GM19328 (cell line): Measurements from ENCODE around the gene ACOX3.
"Not testable (repeated sequence)": the region's sequence is repeated elsewhere in the genome, so short reads cannot be mapped to it uniquely, and the experiment has no call there.

Source experiments
- ATAC-seq: cut with Tn5 transposase; IDR thresholded peaks from one replicate; pipeline ENCODE4 v1.9.1; 2021; ENCODE audit warnings: mild to moderate bottlenecking, moderate library complexity; ENCODE audit not compliant: unreplicated experiment

The ACOX3 gene

DNA sequence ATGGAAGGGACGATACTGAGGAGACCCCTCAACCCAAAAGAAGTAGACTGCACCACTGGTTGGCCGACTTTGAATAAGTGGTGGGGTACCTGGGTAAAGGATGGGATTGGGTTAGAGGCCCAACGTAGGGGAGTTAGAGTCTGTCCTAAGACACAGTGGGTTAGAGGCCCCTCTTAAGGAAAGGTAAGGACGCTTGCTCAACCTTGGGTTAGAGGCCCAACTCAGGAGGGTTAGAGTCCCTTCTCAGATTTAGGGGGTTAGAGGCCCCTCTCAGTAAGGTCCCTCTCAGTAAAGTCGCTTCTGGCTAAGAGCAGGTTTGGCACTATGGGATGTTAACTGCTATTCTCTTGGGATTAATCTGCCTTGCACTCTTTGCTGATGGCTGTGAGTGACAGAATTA lies 81.3 kb downstream of the ACOX3 start:
- no peak for ATAC-seq

DNA sequence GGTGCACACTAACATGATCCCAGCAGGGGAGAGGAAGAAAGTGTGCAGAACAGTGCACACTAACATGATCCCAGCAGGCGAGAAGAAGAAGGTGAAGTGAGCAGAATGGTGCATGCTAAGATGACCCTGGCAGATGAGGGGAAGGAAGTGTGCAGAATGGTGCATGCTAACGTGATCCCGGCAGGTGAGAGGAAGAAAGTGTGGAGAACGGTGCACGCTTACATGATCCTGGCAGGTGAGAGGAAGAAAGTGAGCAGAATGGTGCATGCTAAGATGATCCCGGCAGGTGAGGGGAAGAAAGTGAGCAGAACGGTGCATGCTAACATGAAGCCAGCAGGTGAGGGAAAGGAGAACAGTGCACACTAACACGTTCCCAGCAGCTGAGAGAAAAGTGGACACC lies 83.7 kb downstream of the ACOX3 start:
- no peak for ATAC-seq

DNA sequence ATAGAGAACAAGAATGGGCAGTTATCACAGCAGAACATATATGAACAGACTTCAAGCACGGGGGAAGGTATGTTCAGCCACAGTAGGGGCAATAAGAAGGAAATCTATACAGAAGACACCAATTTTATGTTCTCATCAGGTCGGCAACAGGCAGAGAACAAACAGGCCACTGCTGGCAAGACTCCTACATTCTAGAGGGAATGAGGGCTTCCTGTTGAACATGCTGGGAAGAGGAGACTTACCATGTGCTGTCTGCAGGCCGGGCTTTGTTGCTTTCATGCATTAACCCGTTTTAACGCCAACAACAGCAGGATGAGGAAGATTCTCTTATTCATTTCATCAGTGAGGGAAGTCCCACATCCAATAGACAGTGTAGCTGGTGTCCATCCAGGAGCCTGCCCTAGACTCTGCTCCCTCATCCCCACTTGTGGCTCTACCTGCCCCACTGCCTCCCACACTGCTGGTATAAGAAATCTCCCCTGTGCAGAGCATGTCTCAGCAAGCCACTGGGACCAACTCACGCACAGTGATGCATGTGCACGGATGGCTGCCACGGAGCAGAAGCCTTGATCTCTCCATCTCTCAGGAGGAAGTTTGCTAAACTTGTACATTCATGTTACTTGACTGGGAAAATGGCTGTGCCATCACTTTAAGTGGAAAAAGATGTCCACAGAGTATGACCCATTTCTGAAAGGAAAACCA lies 84.5 kb downstream of the ACOX3 start:
- no peak for ATAC-seq

DNA sequence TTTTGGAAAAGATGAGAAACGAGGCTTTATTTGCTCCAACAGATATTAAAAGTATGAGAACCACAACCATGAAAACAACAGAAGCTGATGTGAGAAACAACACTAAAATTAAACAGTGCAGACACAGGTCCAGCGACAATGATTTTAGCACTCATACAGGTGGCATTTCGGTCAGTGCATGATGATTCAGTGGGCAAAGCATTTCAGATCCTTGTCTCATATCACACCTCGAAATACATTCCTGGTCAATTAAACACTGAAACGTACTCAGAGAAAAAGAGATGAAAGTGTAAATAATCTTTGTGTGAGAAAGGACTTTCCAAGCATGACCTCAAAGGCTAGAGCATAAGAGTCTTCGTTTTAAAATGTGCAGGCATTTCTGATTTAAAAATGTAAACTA lies 85.2 kb downstream of the ACOX3 start:
- no peak for ATAC-seq

DNA sequence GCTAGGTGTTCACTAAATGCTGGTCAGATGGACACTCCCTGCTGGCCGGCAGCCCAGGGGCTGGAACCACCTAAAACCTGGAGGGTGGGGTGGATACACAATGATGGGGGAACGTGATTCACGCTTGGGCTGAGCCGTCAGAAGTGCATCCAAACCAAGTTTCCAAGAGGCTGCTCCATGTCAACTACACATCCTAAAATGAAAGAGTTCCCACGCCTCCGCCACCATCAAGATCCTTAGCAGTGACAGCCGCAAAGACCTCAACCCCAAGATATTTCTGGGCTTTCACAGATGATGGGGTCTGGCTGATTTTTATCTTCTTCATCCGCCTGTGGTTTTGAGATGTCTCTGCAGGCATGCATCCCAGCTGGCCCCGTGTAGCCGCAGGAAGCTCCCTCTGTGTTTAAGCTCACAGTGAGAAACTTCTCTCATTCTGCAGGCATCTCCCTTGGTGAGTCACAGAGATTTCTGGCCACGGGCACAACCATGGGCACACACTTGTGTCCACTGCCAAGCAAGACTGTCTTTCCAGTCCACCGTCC lies 86.5 kb downstream of the ACOX3 start:
- ATAC-seq: no peak

DNA sequence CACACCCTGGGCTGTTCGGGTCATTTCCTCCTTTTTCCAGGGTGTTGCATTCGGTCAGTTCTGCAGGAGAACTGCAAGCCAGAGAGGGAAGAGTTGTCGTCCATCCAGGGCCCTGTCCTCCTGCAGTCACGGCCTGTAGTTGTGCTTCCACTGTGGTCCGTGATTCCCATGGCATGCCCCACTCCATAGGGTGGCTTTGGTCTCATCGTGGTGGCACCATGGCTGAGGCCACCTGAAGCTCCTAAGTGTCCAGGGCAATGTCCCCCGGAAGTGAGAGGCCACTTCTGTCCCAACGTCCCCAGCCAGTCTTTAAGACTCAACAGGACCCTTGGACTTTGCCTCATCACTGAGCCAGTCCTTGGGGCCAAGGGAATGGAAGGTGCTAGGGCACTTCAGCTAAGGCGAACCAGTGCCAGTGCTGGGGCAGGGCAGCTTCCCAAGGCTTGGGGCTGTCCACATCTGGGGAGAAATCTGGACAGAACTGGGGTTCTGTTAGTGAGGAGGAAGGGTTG lies 87.3 kb downstream of the ACOX3 start:
- no peak for ATAC-seq

DNA sequence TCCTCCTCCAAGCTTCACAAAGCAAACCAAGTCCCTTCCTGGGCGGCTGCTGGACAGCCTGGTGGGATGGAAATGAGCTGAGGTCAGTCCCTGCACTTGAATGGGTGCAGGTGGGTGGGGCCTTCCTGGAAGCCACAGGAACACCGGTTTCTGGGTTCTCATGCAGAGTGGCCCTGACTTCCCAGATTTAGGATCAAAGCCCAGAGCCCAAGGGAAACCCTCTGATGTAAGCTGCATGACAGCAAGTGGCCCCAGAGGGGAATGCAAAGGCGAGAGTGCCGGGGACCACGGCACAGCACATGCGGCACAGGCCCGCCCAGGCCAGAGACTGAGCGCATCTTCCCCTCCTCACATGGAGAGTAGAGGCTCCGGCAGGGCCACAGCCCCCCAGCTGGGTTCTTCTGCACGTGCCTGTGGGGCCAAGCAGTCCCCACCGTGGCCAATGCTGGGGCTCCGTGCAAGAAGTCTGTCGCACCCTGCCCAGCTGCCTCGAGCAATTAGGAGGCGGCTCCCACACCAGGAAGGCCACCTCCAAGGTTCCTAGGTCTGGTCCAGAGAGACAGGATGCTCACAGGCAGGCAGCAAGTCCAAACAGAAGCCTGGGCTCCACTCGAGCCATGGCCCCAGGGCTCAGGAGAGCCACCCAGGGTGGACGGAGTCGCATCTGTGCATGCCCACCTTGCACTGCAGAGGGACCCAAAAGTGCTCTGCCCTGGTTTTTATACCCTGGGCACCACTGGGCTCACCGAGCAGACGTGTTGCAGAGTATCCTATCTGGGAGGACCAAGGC lies 88.0 kb downstream of the ACOX3 start:
- no peak for ATAC-seq

DNA sequence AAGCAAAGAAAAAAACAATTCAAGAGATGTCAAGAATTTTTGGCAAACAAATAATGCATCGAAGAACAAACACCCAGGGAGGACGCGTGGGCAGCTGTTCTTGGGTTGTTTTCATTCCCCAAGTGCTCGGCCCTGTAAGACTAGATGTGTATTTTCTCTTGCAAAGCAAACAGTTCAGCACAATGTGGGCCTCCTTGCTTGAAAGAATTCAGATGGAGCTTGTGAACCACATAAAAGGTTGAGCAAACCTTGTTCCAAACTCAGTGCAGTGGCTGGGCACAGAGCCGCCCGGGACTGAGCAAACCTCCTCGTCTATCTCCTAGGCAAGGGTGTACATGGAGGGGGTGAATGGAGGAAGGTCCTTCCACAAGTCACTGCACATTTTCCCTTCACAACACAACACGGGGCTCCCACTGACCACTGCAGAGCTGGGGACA lies 88.6 kb downstream of the ACOX3 start:
- ATAC-seq: no peak

DNA sequence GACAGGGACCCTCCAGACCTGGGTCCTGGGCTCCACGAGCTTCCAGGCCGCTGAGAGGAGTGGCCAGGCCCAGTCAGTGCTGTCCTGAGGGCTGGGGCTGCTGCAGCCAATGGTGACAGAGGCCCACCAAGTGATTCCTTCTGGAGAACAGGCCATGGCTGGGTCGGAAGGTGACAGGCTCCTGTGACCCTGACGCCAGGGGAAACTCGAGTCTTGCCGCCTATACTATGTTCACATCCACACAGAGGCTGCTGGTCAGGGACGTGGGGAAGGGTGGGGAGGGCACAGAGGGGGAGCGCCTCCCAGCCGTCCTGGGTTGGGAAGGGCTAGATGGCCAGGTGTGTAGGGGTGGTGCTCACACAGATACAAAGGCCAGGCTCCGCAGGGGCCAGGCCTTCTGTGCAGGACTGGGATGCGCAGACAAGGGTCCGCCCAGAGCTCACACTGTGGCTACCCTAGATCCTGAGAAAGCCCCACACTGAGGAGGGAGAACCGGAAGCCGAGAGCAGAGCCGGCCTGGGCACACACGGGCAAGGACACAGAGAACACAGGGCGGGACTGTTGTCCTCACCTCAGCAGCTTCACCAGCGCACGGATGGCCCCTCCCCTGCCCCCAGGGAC lies 89.6 kb downstream of the ACOX3 start:
- ATAC-seq: no peak

DNA sequence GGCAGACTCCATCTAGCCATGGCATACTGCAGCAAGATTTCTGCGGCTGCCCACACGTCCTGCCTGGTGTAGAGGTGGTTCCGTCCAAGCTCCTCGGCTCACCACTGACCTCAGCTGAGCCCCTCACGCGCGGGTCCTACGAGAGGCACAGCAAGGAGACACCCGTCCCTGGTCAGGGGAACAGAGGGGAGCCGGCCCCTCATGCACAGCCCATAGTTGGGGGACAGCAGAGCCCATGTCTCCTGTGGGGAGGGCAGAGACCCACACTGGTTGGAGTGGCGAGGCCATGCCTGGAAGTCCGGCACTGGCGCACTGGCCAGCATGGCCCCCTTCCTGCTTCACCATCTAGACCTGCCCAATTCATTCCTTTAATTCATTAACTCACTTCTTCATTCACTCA lies 90.2 kb downstream of the ACOX3 start:
- no peak for ATAC-seq

DNA sequence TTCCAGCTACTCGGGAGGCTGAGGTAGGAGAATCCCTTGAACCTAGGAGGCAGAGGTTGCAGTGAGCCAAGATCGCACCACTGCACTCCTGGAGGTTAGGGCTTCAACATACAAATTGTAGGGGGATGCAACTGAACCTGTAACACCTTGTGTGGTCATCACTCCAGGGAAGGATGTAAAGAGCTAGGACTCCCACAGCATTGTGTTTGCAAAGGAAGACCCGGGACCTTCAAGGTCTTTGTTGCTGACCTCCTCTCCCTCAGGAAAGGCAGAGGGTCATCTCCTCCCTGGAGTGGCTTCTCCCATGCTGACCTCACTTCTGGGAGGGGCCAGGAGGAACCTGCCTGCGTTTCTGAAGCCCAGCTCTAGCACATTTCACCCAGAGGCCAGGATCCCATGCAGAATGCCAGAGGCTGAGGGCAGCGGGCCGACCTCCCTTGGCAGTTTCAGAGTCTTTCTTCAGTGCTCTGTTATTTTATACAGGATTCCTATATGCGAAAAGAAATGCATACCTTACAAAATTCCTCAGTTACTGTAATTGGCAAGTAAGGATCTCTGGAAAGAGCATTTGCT lies 90.8 kb downstream of the ACOX3 start:
- ATAC-seq: no peak

DNA sequence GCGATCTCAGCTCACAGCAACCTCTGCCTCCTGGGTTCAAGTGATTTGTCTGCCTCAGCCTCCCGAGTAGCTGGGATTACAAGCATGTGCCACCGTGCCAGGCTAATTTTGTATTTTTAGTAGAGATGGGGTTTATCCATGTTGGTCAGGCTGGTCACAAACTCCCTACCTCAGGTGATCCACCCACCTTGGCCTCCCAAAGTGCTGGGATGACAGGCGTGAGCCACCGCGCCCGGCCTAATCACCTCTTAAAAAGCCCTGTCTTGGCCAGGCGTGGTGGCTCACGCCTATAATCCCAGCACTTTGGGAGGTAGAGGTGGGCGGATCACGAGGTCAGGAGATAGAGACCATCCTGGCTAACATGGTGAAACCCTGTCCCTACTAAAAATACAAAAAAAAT lies 91.3 kb downstream of the ACOX3 start:
- ATAC-seq: not testable (repeated sequence)

DNA sequence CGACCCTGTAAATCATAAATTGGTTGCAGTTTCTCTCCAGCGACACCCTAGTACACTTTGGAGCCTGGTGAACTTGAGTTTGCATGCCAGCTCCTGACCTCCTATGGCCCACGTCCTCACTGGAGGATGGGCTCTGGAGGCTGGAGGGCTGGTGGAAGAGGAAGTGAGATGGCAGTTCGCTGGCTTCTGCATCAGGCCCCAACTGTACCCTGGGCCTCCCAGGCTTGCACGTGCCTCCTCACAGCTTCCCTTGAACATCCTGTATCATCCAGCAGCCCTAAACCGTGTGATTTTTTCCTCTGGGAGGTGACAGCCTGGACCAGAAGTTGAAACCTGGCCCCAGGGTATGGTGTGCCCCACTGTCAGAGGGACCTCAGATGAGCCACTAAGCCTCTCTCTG lies 92.5 kb downstream of the ACOX3 start:
- ATAC-seq: no peak

DNA sequence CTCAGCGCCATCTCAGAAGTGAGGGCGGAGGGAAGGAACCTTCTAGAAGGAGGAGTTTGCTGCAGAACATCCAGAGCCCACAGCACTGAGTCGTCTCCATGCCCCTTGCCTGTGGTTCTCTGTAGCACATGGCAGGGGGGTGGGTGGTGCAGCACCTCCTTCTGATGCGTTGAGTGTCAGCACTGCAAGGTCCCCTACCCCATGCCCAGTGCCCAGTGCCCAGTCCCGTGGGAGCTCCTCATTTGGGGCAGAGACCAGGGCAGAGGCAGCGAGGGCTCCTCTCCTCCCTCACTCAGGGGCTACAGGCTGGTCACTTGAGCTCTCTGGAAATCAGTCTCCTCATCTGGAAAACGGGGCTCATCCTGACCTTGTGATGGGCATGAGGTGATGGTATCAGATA lies 92.9 kb downstream of the ACOX3 start:
- ATAC-seq: no peak

DNA sequence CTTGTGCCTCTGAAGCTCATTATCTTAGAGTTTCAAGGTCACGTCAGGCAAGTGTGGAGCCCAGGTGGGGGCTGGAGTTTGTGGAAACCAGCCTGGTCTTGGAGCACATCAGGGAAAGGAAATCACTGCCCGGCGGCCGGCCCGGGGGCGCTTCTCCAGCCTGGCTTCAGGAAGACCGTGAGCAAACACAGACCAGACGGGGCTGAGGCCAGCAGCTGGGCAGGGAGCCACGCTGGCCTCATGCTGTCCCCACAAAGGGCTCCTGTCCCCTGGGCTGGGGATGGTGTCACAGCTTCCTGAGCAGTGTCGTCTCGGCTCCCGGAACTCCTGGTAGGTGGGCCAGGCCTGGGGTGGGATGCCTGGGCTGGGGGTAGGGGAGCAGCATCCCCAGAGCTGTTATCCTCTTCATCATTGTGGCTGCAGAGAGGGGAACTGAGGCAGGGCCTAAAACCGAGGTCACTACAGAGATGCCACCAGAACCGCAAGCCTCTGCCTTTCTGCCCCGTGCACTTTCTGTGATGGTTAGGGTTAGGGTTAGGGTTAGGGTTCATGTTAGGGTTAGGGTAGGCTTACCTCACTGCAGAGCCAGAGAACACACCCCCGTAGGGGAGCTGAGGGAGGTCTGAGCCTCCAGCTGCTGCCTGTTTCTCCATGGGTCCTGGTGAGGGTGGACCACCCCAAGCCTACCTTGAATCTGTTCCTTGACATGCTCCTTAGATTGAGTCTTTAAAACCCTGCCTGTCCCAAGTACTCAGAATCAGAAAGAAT lies 93.5 kb downstream of the ACOX3 start:
- no peak for ATAC-seq

DNA sequence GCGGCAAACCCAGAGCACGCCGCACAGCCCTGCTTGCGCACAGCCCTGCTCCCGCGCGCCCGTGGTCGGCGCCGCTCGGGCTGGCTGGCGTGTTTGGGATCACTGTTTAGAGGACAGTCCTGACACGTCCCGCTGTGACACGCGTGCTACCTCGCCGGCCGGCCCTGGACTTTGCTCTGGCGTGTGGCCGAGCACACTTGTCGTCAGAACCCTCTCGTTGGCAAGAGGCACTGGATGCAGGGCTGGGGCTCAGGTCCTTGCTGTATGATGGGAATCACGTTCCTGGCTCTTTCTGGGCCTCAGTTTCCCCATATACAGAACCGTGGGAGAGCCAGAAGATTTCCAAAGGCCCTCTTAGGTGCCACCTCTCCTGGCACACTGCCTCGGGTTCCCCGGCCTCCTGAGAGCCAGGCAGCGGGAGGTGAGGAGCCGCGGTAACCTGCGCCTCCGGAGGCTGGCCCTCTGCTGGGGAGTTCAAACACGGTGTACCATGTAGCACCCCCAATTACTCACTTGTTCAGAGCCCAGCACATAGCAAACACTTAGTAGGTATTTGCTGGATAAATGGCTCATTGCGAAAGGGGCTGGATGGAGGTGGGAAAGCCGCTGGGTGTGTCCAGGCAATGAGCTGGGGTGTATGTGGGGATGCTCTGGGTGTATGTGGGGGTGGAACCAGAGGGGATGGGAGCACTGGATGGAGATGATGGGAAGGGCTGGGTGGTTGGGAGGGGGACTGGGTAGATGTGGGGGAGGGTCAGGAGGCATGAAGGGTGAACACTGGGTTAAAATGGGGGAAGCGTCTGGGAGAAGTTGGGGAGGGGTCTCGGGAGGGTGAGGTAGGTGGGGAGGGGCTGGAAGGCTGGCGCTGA lies 94.3 kb downstream of the ACOX3 start:
- no peak for ATAC-seq

DNA sequence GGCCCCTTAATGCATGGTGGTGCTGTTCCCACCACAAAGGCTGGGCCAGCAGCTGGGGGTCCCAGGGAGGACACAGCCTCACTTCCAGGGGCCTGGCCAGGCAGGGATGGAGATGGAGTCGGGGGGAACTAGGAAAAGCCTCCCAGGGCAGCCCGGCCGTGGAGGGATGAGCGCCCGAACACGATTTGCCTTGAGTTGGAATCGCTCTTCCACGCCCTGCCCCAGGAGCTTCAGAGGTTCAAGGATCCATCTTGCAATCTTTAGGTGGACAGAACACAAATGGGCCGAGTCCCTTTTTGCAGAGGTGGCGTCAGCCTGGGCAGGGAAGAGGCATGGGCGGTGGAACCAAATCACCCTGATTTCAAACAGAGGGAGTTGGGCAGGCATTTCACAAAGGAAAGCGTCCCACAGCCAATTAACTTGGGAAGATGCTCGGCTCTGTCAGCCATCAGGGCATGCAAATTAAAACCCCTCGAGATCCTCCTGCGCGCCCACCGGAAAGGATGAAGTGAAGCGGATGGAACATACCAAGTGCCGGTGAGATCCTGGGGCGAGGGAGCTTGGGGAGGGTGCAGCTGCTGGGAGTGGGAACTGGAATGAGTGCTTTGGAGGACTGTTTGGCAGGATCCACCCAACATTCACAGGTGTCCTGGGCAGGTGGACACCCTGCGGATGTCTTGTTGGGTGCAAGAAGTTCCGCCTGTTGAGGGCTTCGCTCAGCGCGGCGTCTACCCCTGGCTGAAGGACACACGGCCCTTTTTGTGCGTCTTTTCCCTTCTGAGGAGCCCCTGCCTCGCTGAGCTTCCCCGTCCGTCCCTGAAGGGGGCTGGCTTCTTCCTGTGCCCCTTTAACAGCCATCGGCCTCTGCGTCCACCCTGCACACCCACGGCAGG lies 95.2 kb downstream of the ACOX3 start:
- ATAC-seq: no peak

DNA sequence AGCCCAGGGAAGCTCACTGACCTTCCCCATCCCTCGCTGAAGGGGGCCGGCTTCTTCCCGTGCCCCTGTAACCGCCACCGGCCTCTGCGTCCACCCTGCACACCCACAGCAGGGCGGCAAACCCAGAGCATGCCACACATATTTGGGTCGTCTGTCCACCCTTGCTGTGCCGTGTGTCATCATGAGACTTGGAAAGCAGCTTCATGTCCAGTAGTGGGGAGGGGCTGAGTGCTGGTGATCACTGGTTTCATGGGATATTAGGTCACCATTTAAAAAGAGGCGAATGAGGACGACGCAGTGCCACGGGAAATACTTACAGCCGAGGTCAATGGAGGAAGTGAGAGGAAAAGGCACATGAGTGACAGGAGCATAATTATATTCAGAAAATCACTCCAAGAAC lies 96.1 kb downstream of the ACOX3 start:
- no peak for ATAC-seq

DNA sequence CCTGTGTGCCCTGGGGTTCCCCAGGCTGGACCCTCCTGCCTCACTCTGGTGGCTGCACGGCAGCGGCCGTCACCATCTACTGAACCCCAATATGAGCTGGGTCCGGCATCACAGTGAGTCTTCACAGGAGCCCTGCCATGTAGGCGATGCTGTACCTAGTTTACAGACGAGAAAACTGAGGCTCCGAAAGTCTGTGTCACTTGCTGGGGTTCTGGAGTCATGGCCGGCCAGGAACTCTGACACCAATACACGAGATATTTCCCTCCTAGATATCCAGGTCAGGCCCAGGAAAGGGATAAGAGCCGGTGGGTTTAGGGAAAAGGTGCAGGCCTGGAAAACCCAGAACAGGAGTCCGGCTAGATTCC lies 96.6 kb downstream of the ACOX3 start:
- no peak for ATAC-seq
